Gastroesophageal sphincter (tissue), 3 donors: Measurements from ENCODE around the gene MAP3K9.

Experiments
- CTCF ChIP-seq, 4 experiments: fragments of 200-600 bp in 2 of 4; fragments of 450-650 bp in 2 of 4; sonication (generic) in 1 of 4; IDR thresholded peaks; one replicate each; pipeline ENCODE4 v1.5.1; 2017 to 2019; ENCODE audit warnings: antibody characterized with exemption in 4 of 4, mild to moderate bottlenecking in 2 of 4, moderate library complexity in 2 of 4
- POLR2A ChIP-seq, 2 donors: fragments of 450-650 bp; IDR thresholded peaks; one replicate each; pipeline ENCODE4 v1.6.1; 2017; ENCODE audit warnings: antibody characterized with exemption in 2 of 2, mild to moderate bottlenecking in 2 of 2, moderate library complexity in 1 of 2

GRCh38 chr14:70701610-70702009 lies 107.7 kb downstream of the MAP3K9 start:
- TF ChIP-seq CTCF (IDR thresholded peaks at IDR 0.05) (no peak), POLR2A (IDR thresholded peaks at IDR 0.05) (no peak)
